HepG2 (cell line): ENCODE results near the gene PIP4K2B. TPM values are rescaled to one million over a fixed set of nuclear protein-coding genes. Genes with fewer than 3 reads are reported as not detected.
A peak's percentile ranks its signal among the peaks of the same experiment; 100 is the strongest.

ENCODE experiments used
- ATAC-seq: fragments of 200-7000 bp; cut with Tn5 transposase; 3 replicates; pipeline ENCODE4 v1.9.1; 2020; ENCODE audit warnings: mild to moderate bottlenecking, moderate library complexity
- BruUV-seq: library from RNA; stranded (reverse); fragments of 400-500 nt; replicated peaks from 2 replicates; lab custom pipeline; 2021; lab: Mats Ljungman, UMichigan
- CTCF ChIA-PET: fragments of 300-600 bp; formaldehyde crosslinking; extraction: SDS; loops from one replicate; lab custom pipeline; 2021; ENCODE audit warnings: low total read pairs, inconsistent platforms, low intra/inter-chr PET ratio; lab: Yijun Ruan, JAX
- POLR2A ChIA-PET: fragments of 350-600 bp; sonication (Branson Sonifier 250); formaldehyde crosslinking; loops from one replicate; lab custom pipeline; 2020; ENCODE audit warnings: antibody characterized with exemption, inconsistent platforms; lab: Yijun Ruan, JAX
- DNase-seq: peaks from one replicate; pipeline ENCODE4 v3.0.0-alpha.2; 2015; ENCODE audit warnings: low spot score
- FAIRE-seq: peaks from 3 replicates; lab custom pipeline; 2011; peaks lifted over from hg19 to GRCh38; lab: Jason Lieb, UNC
- H2AFZ ChIP-seq: one replicate; pipeline ENCODE4 v1.6.1; 2011; ENCODE audit warnings: low read length, inconsistent platforms
- H3K27ac ChIP-seq: fragments of 300-600 bp; 3 replicates; pipeline ENCODE4 v1.8.0; 2011; ENCODE audit warnings: mixed run types, mild to moderate bottlenecking, mixed read lengths, low read length, inconsistent platforms; ENCODE audit not compliant: insufficient read depth; ENCODE audit errors: extremely low read length
- H3K27me3 ChIP-seq, 2 experiments: fragments of 200-600 bp in 1 of 2; 2 replicates in 1 of 2; 3 replicates in 1 of 2; pipeline versions ENCODE4 v1.6.0 to v1.8.0; 2011; ENCODE audit warnings: low read length in 2 of 2, mild to moderate bottlenecking in 2 of 2, moderate library complexity in 2 of 2, inconsistent platforms in 1 of 2; ENCODE audit not compliant: insufficient read depth in 2 of 2, control insufficient read depth in 1 of 2
- H3K36me3 ChIP-seq, 2 experiments: fragments of 200-600 bp in 1 of 2; replicated peaks in 1 of 2; 2 replicates in 1 of 2; 3 replicates in 1 of 2; pipeline versions ENCODE4 v1.5.1 to v1.8.0; 2011; ENCODE audit warnings: low read length in 2 of 2, inconsistent platforms in 1 of 2; ENCODE audit not compliant: insufficient read depth in 2 of 2, control insufficient read depth in 1 of 2
- H3K4me1 ChIP-seq: 2 replicates; pipeline ENCODE4 v1.5.1; 2012; ENCODE audit warnings: low read length, inconsistent platforms; ENCODE audit not compliant: insufficient read depth
- H3K4me2 ChIP-seq: 2 replicates; pipeline ENCODE4 v1.6.0; 2011; ENCODE audit warnings: low read depth, low read length, inconsistent platforms
- H3K4me3 ChIP-seq, 3 experiments: fragments of 200-600 bp in 1 of 3; sonication (generic), shearing (Covaris generic) in 1 of 3; replicated peaks in 1 of 3; 2 replicates each; pipeline ENCODE4 v1.5.1; 2011 to 2016; ENCODE audit warnings: low read length in 3 of 3, inconsistent platforms in 2 of 3, low read depth in 2 of 3, mild to moderate bottlenecking in 2 of 3, control low read depth in 1 of 3, mixed read lengths in 1 of 3; ENCODE audit not compliant: insufficient read depth in 1 of 3
- H3K79me2 ChIP-seq: one replicate; pipeline ENCODE4 v1.6.1; 2011; ENCODE audit warnings: low read length, inconsistent platforms; ENCODE audit not compliant: insufficient read depth
- H3K9ac ChIP-seq: 2 replicates; pipeline ENCODE4 v1.6.0; 2011; ENCODE audit warnings: mild to moderate bottlenecking, low read depth, low read length, inconsistent platforms; ENCODE audit not compliant: insufficient read depth
- H3K9me3 ChIP-seq: 2 replicates; pipeline ENCODE4 v1.5.1; 2012; ENCODE audit warnings: mild to moderate bottlenecking, low read length
- H4K20me1 ChIP-seq: 2 replicates; pipeline ENCODE4 v1.6.0; 2011; ENCODE audit warnings: inconsistent platforms, mild to moderate bottlenecking, low read length, moderate library complexity; ENCODE audit not compliant: insufficient read depth
- AGO2 ChIP-seq: fragments of 200-400 bp; formaldehyde crosslinking; optimal IDR thresholded peaks from 2 replicates; pipeline ENCODE3; 2017; ENCODE audit warnings: mild to moderate bottlenecking, low read depth, low read length, moderate library complexity
- CBX2 ChIP-seq, 2 experiments: fragments of 200-600 bp in 1 of 2; sonication (generic); formaldehyde crosslinking in 1 of 2; IDR thresholded peaks; 2 replicates each; pipeline versions ENCODE4 v1.7.0 to v1.8.1; 2018 to 2022; ENCODE audit warnings: low read depth in 2 of 2, low read length in 1 of 2, mild to moderate bottlenecking in 1 of 2, missing genetic modification reagents in 1 of 2
- CTCF ChIP-seq: sonication (generic); formaldehyde crosslinking; IDR thresholded peaks from 2 replicates; pipeline ENCODE4 v1.5.0; 2020; ENCODE audit warnings: mild to moderate bottlenecking, missing genetic modification reagents, moderate library complexity
- DMAP1 ChIP-seq: IDR thresholded peaks from 2 replicates; pipeline ENCODE4 v1.6.1; 2016
- FOXP1 ChIP-seq, 2 experiments: fragments of 450-650 bp in 1 of 2; IDR thresholded peaks; 2 replicates each; pipeline ENCODE4 v1.6.1; 2017 to 2018; ENCODE audit warnings: antibody characterized with exemption in 1 of 2
- MAFG ChIP-seq: sonication (generic); formaldehyde crosslinking; IDR thresholded peaks from 2 replicates; pipeline ENCODE4 v1.5.1; 2020; ENCODE audit warnings: mild to moderate bottlenecking, missing genetic modification reagents
- NFYB ChIP-seq: sonication (generic); formaldehyde crosslinking; IDR thresholded peaks from 2 replicates; pipeline ENCODE4 v1.4.0; 2020; ENCODE audit warnings: missing genetic modification reagents
- NRL ChIP-seq: sonication (generic); formaldehyde crosslinking; IDR thresholded peaks from 2 replicates; pipeline ENCODE4 v1.5.0; 2020; ENCODE audit warnings: missing genetic modification reagents, mild to moderate bottlenecking, moderate library complexity, borderline replicate concordance
- POLR2A ChIP-seq, 2 experiments: IDR thresholded peaks; 2 replicates each; pipeline ENCODE4 v1.6.1; 2011; ENCODE audit warnings: low read depth in 2 of 2, low read length in 2 of 2, mild to moderate bottlenecking in 1 of 2, moderate library complexity in 1 of 2; ENCODE audit not compliant: insufficient read depth in 1 of 2
- POLR2G ChIP-seq: fragments of 200-400 bp; formaldehyde crosslinking; IDR thresholded peaks from 2 replicates; pipeline ENCODE4 v1.6.1; 2018; ENCODE audit warnings: mild to moderate bottlenecking, low read depth, low read length, moderate library complexity
- TBX2 ChIP-seq: sonication (generic); formaldehyde crosslinking; IDR thresholded peaks from 2 replicates; pipeline ENCODE4 v1.5.0; 2020; ENCODE audit warnings: missing genetic modification reagents, mild to moderate bottlenecking, borderline replicate concordance
- XRCC5 ChIP-seq: fragments of 200-400 bp; formaldehyde crosslinking; optimal IDR thresholded peaks from 2 replicates; pipeline ENCODE3; 2017; ENCODE audit warnings: mild to moderate bottlenecking, low read length
- ZMAT3 ChIP-seq: sonication (generic); formaldehyde crosslinking; conservative IDR thresholded peaks from 2 replicates; pipeline ENCODE4 v1.7.0; 2021; ENCODE audit warnings: missing genetic modification reagents
- ZNF205 ChIP-seq: IDR thresholded peaks from 2 replicates; pipeline ENCODE4 v1.6.1; 2018; ENCODE audit warnings: missing biosample characterization, missing genetic modification reagents
- ZNF431 ChIP-seq: sonication (generic); formaldehyde crosslinking; IDR thresholded peaks from 2 replicates; pipeline ENCODE4 v1.9.0; 2022; ENCODE audit warnings: missing genetic modification reagents, low read depth, mild to moderate bottlenecking, borderline replicate concordance
- ZNF557 ChIP-seq: sonication (generic); formaldehyde crosslinking; IDR thresholded peaks from 2 replicates; pipeline ENCODE4 v1.4.0; 2020; ENCODE audit warnings: missing genetic modification reagents
- ZNF564 ChIP-seq: sonication (generic); formaldehyde crosslinking; IDR thresholded peaks from 2 replicates; pipeline ENCODE4 v1.8.1; 2023; ENCODE audit warnings: mild to moderate bottlenecking, missing genetic modification reagents
- WGBS: methylation state at CpG from one replicate; pipeline ENCODE4 v1.1.6; 2017; ENCODE audit warnings: low lambda C conversion rate; 5-methylcytosine and 5-hydroxymethylcytosine counted together
- in situ Hi-C: cut with HindIII; loops from 2 replicates; pipeline ENCODE4 v1.10.0; 2017; ENCODE audit warnings: low pct_unique_long_range_greater_than_20kb; ENCODE audit not compliant: extremely low pct_ligation_motif_present
- intact Hi-C: fragments of 100-400 bp; cut with micrococcal nuclease; formaldehyde crosslinking; loops from one replicate; pipeline ENCODE4 v1.10.0; 2022; ENCODE audit not compliant: unreplicated experiment
- polyA plus RNA-seq, 8 experiments: library from polyadenylated mRNA; depleted of rRNA in 3 of 8; stranded (reverse) in 7 of 8; unstranded in 1 of 8; fragments of >200 nt; fragmentation: Illumina TruSeq in 4 of 8; extraction: Trizol in 4 of 8; gene quantifications; 2 replicates each; pipeline versions ENCODE4 v1.2.1 to v1.2.3, GENCODE V29; 2011 to 2016; ENCODE audit warnings: low read depth in 4 of 8, missing spikeins in 1 of 8, mixed read lengths in 1 of 8; ENCODE audit not compliant: insufficient read depth in 1 of 8
- total RNA-seq, 5 experiments: library from RNA; depleted of rRNA; stranded (reverse); fragments of >200 nt; fragmentation: Illumina TruSeq; extraction: Trizol; gene quantifications; 2 replicates each; pipeline ENCODE4 v1.2.3, GENCODE V29; 2016; ENCODE audit warnings: low read depth in 1 of 5
- TF ChIP-seq, protein P1 (sequence below): sonication (generic); formaldehyde crosslinking; IDR thresholded peaks from 2 replicates; pipeline ENCODE4 v1.4.0; 2020; ENCODE audit warnings: mild to moderate bottlenecking, missing genetic modification reagents, borderline replicate concordance
- TF ChIP-seq, protein P2 (sequence below): sonication (generic); formaldehyde crosslinking; IDR thresholded peaks from 2 replicates; pipeline ENCODE4 v1.4.0; 2020; ENCODE audit warnings: missing genetic modification reagents

PIP4K2B gene
- total and polyA plus RNA-seq, 2 of the 13 experiments (the other 11 are each of a cell fraction or from before 2014, with no cell fraction given) = 20.4 to 54.0 TPM

DNA sequence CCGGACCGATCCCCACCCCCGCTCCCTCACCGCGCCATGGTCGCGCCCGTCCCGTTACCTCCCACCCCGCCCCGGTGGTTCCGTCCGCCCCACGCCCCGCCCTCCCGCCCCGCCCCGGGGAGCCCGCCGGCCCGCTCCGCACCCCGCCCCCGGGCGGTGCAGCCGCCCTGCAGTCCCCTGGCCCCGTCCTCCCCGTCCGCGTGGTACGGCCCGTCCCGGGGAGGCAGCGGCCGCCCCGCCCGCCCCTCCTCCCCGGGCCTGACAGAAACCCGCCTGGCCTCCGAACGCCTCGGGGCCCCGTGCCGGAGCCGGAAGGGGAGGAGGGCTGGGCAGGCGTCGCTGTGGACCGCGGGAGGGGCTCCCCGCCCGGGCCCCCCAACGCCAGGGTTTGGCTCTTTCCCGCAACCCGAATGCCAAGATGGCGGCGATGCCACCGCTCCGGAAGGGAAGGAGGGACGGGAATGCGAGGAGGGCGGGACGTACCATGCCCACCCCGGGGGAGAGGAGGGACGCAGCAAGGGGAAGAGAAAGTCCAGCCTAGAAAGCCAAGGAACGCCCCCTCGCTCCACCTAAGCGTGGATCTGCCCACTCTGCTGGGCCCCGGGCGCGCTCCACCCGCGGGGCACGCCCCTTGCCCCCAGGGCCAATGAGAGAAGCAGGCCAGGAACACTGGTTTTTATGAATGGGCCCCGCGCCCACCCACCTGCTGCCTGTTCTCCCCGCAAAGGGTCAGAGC, at the start of gene PIP4K2B (continued):
- TF ChIP-seq, protein P1, sequence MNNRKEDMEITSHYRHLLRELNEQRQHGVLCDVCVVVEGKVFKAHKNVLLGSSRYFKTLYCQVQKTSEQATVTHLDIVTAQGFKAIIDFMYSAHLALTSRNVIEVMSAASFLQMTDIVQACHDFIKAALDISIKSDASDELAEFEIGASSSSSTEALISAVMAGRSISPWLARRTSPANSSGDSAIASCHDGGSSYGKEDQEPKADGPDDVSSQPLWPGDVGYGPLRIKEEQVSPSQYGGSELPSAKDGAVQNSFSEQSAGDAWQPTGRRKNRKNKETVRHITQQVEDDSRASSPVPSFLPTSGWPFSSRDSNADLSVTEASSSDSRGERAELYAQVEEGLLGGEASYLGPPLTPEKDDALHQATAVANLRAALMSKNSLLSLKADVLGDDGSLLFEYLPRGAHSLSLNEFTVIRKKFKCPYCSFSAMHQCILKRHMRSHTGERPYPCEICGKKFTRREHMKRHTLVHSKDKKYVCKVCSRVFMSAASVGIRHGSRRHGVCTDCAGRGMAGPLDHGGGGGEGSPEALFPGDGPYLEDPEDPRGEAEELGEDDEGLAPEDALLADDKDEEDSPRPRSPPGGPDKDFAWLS (CRISPR knock-in tag) = no peak
- TF ChIP-seq ZNF205 (CRISPR knock-in tag) = peak; percentile 73; the same call in 1 of the 2 replicates
- no peak for TF ChIP-seq NRL (CRISPR knock-in tag)
- TF ChIP-seq FOXP1 (IDR thresholded peaks at IDR 0.05) = no peak
- 0 out of 2 replicates have a peak, but pooled peaks have one; percentile 11 for TF ChIP-seq FOXP1 (CRISPR knock-in tag; IDR thresholded peaks at IDR 0.05)

DNA sequence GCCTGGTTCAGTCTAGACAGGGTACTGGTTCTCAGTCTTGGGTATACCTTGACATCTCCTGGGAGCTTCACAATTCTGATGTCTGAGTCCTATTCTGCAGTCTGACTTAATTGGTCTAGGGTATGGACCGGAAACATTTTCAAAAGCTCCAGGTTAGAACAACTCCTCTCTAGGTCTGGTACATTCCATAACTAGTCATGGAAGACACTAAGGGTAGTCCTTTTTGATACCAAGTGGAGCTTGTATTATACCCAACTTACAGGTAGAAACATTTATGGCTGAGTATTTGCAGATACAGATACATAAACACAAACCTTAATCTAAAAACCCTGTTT, 49.2 kb upstream of the PIP4K2B start:
- ATAC-seq (no peak), DNase-seq (no peak), FAIRE-seq (no peak)
- CTCF ChIA-PET = no interaction called here
- POLR2A ChIA-PET = interaction anchor here (0.6 to 6.5 kb wide), 8 partner anchors 8 to 125 kb away, joined by 3 to 58 read pairs (median 4); partner anchors contain the start of genes CWC25, LASP1 and PSMB3
- no peak overlapping the region for H3K4me3 ChIP-seq
- H3K27ac ChIP-seq = no peak overlapping the region
- BruUV-seq = no TSS peak
- H3K9me3 ChIP-seq = no peaks in the 10 kb centered on the region
- peaks cover 34% of the 10 kb centered on the region for H3K79me2 ChIP-seq
- peaks cover 54% of the 10 kb centered on the region for H4K20me1 ChIP-seq
- peaks cover 18 to 45% of the 10 kb centered on the region in 2 experiments for H3K36me3 ChIP-seq
- 100% methylated on average over 1 of the region's 1 CpG for WGBS
- in situ Hi-C loops (no loop called here), intact Hi-C loops (no loop called here)
- H3K4me1 ChIP-seq = peaks cover 50% of the 10 kb centered on the region
- H3K9ac ChIP-seq = no peak overlapping the region
- no peak overlapping the region for H3K4me2 ChIP-seq
- no peak overlapping the region for H2AFZ ChIP-seq
- H3K27me3 ChIP-seq = no peaks in the 10 kb centered on the region; a peak in 1 of 5 replicates
- TF ChIP-seq, protein P2, sequence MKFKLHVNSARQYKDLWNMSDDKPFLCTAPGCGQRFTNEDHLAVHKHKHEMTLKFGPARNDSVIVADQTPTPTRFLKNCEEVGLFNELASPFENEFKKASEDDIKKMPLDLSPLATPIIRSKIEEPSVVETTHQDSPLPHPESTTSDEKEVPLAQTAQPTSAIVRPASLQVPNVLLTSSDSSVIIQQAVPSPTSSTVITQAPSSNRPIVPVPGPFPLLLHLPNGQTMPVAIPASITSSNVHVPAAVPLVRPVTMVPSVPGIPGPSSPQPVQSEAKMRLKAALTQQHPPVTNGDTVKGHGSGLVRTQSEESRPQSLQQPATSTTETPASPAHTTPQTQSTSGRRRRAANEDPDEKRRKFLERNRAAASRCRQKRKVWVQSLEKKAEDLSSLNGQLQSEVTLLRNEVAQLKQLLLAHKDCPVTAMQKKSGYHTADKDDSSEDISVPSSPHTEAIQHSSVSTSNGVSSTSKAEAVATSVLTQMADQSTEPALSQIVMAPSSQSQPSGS (CRISPR knock-in tag) = no peak
- TF ChIP-seq CBX2 (IDR thresholded peaks at IDR 0.05; ENCODE audit: low read depth, low read length) (no peak), CBX2 (CRISPR knock-in tag; IDR thresholded peaks at IDR 0.05; ENCODE audit: low read depth) (no peak), DMAP1 (CRISPR knock-in tag) (no peak), ZNF564 (CRISPR knock-in tag) (no peak), POLR2G (no peak), ZMAT3 (CRISPR knock-in tag) (no peak), CTCF (no peak), XRCC5 (no peak), MAFG (CRISPR knock-in tag) (no peak), TBX2 (CRISPR knock-in tag) (no peak), NFYB (CRISPR knock-in tag) (no peak), ZNF431 (CRISPR knock-in tag) (no peak), ZNF557 (CRISPR knock-in tag) (0 out of 2 replicates have a peak, but pooled peaks have one; percentile 6), POLR2A (IDR thresholded peaks at IDR 0.05; ENCODE audit: insufficient read depth in 1 of 2, low read depth in 2 of 2, low read length in 2 of 2) (peak in 1 of 2 experiments; percentile 38; a peak in 2 of 4 replicates), AGO2 (peak; percentile 77)
